ENCODE results near the gene ZCWPW1.

- TF ChIP-seq, protein P1, sequence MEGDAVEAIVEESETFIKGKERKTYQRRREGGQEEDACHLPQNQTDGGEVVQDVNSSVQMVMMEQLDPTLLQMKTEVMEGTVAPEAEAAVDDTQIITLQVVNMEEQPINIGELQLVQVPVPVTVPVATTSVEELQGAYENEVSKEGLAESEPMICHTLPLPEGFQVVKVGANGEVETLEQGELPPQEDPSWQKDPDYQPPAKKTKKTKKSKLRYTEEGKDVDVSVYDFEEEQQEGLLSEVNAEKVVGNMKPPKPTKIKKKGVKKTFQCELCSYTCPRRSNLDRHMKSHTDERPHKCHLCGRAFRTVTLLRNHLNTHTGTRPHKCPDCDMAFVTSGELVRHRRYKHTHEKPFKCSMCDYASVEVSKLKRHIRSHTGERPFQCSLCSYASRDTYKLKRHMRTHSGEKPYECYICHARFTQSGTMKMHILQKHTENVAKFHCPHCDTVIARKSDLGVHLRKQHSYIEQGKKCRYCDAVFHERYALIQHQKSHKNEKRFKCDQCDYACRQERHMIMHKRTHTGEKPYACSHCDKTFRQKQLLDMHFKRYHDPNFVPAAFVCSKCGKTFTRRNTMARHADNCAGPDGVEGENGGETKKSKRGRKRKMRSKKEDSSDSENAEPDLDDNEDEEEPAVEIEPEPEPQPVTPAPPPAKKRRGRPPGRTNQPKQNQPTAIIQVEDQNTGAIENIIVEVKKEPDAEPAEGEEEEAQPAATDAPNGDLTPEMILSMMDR (IDR thresholded peaks at IDR 0.05; ENCODE audit: low read length): no peak
- no peak for TF ChIP-seq EZH2 (IDR thresholded peaks at IDR 0.05; ENCODE audit: borderline replicate concordance, low read length)
Observed at GRCh38 chr7:100413889-100414288, 14.6 kb downstream of the ZCWPW1 start.
